K562 (cell line): ENCODE results near the gene FIS1. TPM values are rescaled to one million over a fixed set of nuclear protein-coding genes. Genes with fewer than 3 reads are reported as not detected.

Source experiments
- DPF2 ChIP-seq: fragments of 450-650 bp; IDR thresholded peaks from 2 replicates; pipeline ENCODE4 v1.6.1; 2016
- E2F6 ChIP-seq, 2 experiments: IDR thresholded peaks; 2 replicates each; pipeline ENCODE4 v1.6.1; 2011; ENCODE audit warnings: borderline replicate concordance in 1 of 2, control low read depth in 1 of 2, low read depth in 1 of 2, low read length in 1 of 2, mild to moderate bottlenecking in 1 of 2, mixed read lengths in 1 of 2, moderate library complexity in 1 of 2; ENCODE audit not compliant: insufficient read depth in 1 of 2, insufficient read length in 1 of 2, poor library complexity in 1 of 2, severe bottlenecking in 1 of 2; ENCODE audit errors: extremely low read depth in 1 of 2
- FIP1L1 ChIP-seq: fragments of 200-400 bp; formaldehyde crosslinking; IDR thresholded peaks from 2 replicates; pipeline ENCODE4 v1.6.1; 2018; ENCODE audit warnings: mild to moderate bottlenecking, low read depth, low read length; ENCODE audit not compliant: poor library complexity, severe bottlenecking
- MAFG ChIP-seq: fragments of 450-650 bp; conservative IDR thresholded peaks from 2 replicates; pipeline ENCODE4 v1.6.1; 2016; ENCODE audit warnings: missing genetic modification characterization, missing compliant biosample characterization
- MLX ChIP-seq, 2 experiments: fragments of 450-650 bp in 1 of 2; sonication (generic) in 1 of 2; formaldehyde crosslinking; conservative IDR thresholded peaks; 2 replicates each; pipeline versions ENCODE4 v1.4.0 to v1.8.1; 2020 to 2022; ENCODE audit warnings: mild to moderate bottlenecking in 1 of 2, missing genetic modification reagents in 1 of 2
- PML ChIP-seq: IDR thresholded peaks from 2 replicates; pipeline ENCODE4 v1.6.1; 2012; ENCODE audit warnings: low read length, inconsistent platforms
- POLR3G ChIP-seq: IDR thresholded peaks from 2 replicates; pipeline ENCODE4 v1.6.1; 2011; ENCODE audit not compliant: insufficient read length, insufficient replicate concordance; ENCODE audit errors: extremely low read depth
- SIN3A ChIP-seq, 2 experiments: fragments of 150-350 bp in 1 of 2; IDR thresholded peaks; 2 replicates each; pipeline ENCODE4 v1.6.1; 2011 to 2016; ENCODE audit warnings: borderline replicate concordance in 2 of 2, low read depth in 2 of 2, low read length in 2 of 2, mild to moderate bottlenecking in 2 of 2, moderate library complexity in 2 of 2; ENCODE audit not compliant: control insufficient read depth in 1 of 2
- TAL1 ChIP-seq: fragments of 450-650 bp; IDR thresholded peaks from 2 replicates; pipeline ENCODE4 v1.6.1; 2016; ENCODE audit warnings: mild to moderate bottlenecking
- XRCC3 ChIP-seq: fragments of 450-650 bp; IDR thresholded peaks from 2 replicates; pipeline ENCODE4 v1.6.1; 2017; ENCODE audit warnings: mild to moderate bottlenecking, moderate library complexity
- ZC3H11A ChIP-seq: IDR thresholded peaks from 2 replicates; pipeline ENCODE4 v1.6.1; 2012; ENCODE audit warnings: low read depth, low read length, improper control_type of control experiment
- polyA plus RNA-seq, 8 experiments: library from polyadenylated mRNA; depleted of rRNA in 4 of 8; stranded (reverse) in 5 of 8; unstranded in 3 of 8; fragments of >200 nt; fragmentation: Nextera tagmentation in 2 of 8; fragmentation: Illumina TruSeq in 1 of 8; extraction: Ambion mirVana in 2 of 8; extraction: Trizol in 1 of 8; gene quantifications; 2 replicates each; pipeline versions ENCODE4 v1.2.1 to v1.2.3, GENCODE V29; 2011 to 2014; ENCODE audit warnings: inconsistent platforms in 1 of 8, missing spikeins in 1 of 8
- total RNA-seq, 7 experiments: library from RNA; depleted of rRNA in 6 of 7; stranded (reverse); fragments of >200 nt in 6 of 7; fragmentation: Illumina TruSeq in 2 of 7; extraction: Trizol in 2 of 7; gene quantifications; 2 replicates each; pipeline versions ENCODE4 v1.2.1 to v1.2.3, GENCODE V29; 2011 to 2021; ENCODE audit warnings: low replicate concordance in 1 of 7
- TF ChIP-seq, protein P1 (sequence below): fragments of 450-650 bp; IDR thresholded peaks from 2 replicates; pipeline ENCODE4 v1.6.1; 2016; ENCODE audit warnings: low read depth
- TF ChIP-seq, protein P2 (sequence below): sonication (generic); formaldehyde crosslinking; IDR thresholded peaks from 2 replicates; pipeline ENCODE4 v1.8.1; 2023; ENCODE audit warnings: mild to moderate bottlenecking, missing genetic modification reagents

Gene FIS1
- total and polyA plus RNA-seq, 9 of the 15 experiments (the other 6 are each of a cell fraction or from before 2014, with no cell fraction given) = 86.0 to 257 (median 144) TPM

- TF ChIP-seq DPF2 (no peak), MAFG (tag) (no peak), SIN3A (IDR thresholded peaks at IDR 0.05; ENCODE audit: borderline replicate concordance in 2 of 2, control insufficient read depth in 1 of 2, low read depth in 2 of 2, low read length in 2 of 2) (0 out of 4 replicates have a peak, but pooled peaks have one; percentile 16 to 45), TAL1 (no peak), MLX (CRISPR knock-in tag; conservative IDR thresholded peaks at IDR 0.05) (no peak), E2F6 (IDR thresholded peaks at IDR 0.05; ENCODE audit: borderline replicate concordance in 1 of 2, extremely low read depth in 1 of 2, insufficient read depth in 1 of 2, insufficient read length in 1 of 2, low read depth in 1 of 2, low read length in 1 of 2, poor library complexity in 1 of 2, severe bottlenecking in 1 of 2) (no peak), POLR3G (no peak), XRCC3 (no peak), PML (peak; percentile 40; the same call in 1 of the 2 replicates), FIP1L1 (no peak), ZC3H11A (no peak)
- TF ChIP-seq, protein P1, sequence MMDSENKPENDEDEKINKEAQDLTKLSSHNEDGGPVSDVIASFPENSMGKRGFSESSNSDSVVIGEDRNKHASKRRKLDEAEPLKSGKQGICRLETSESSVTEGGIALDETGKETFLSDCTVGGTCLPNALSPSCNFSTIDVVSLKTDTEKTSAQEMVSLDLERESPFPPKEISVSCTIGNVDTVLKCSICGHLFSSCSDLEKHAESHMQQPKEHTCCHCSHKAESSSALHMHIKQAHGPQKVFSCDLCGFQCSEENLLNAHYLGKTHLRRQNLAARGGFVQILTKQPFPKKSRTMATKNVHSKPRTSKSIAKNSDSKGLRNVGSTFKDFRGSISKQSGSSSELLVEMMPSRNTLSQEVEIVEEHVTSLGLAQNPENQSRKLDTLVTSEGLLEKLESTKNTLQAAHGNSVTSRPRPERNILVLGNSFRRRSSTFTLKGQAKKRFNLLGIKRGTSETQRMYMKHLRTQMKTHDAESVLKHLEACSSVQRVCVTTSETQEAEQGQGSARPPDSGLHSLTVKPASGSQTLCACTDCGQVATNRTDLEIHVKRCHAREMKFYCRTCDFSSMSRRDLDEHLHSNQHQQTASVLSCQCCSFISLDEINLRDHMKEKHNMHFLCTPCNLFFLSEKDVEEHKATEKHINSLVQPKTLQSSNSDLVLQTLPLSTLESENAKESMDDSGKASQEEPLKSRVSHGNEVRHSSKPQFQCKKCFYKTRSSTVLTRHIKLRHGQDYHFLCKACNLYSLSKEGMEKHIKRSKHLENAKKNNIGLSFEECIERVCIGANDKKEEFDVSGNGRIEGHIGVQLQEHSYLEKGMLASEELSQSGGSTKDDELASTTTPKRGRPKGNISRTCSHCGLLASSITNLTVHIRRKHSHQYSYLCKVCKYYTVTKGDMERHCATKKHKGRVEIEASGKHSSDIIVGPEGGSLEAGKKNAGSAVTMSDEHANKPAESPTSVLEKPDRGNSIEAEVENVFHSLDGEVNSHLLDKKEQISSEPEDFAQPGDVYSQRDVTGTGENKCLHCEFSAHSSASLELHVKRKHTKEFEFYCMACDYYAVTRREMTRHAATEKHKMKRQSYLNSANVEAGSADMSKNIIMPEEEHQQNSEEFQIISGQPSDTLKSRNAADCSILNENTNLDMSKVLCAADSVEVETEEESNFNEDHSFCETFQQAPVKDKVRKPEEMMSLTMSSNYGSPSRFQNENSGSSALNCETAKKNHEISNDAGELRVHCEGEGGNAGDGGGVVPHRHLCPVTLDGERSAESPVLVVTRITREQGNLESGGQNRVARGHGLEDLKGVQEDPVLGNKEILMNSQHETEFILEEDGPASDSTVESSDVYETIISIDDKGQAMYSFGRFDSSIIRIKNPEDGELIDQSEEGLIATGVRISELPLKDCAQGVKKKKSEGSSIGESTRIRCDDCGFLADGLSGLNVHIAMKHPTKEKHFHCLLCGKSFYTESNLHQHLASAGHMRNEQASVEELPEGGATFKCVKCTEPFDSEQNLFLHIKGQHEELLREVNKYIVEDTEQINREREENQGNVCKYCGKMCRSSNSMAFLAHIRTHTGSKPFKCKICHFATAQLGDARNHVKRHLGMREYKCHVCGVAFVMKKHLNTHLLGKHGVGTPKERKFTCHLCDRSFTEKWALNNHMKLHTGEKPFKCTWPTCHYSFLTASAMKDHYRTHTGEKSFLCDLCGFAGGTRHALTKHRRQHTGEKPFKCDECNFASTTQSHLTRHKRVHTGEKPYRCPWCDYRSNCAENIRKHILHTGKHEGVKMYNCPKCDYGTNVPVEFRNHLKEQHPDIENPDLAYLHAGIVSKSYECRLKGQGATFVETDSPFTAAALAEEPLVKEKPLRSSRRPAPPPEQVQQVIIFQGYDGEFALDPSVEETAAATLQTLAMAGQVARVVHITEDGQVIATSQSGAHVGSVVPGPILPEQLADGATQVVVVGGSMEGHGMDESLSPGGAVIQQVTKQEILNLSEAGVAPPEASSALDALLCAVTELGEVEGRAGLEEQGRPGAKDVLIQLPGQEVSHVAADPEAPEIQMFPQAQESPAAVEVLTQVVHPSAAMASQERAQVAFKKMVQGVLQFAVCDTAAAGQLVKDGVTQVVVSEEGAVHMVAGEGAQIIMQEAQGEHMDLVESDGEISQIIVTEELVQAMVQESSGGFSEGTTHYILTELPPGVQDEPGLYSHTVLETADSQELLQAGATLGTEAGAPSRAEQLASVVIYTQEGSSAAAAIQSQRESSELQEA = no peak
- TF ChIP-seq, protein P2, sequence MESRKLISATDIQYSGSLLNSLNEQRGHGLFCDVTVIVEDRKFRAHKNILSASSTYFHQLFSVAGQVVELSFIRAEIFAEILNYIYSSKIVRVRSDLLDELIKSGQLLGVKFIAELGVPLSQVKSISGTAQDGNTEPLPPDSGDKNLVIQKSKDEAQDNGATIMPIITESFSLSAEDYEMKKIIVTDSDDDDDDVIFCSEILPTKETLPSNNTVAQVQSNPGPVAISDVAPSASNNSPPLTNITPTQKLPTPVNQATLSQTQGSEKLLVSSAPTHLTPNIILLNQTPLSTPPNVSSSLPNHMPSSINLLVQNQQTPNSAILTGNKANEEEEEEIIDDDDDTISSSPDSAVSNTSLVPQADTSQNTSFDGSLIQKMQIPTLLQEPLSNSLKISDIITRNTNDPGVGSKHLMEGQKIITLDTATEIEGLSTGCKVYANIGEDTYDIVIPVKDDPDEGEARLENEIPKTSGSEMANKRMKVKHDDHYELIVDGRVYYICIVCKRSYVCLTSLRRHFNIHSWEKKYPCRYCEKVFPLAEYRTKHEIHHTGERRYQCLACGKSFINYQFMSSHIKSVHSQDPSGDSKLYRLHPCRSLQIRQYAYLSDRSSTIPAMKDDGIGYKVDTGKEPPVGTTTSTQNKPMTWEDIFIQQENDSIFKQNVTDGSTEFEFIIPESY = no peak
Measured at GRCh38 chr7:101218236-101219125, 26.4 kb downstream of the FIS1 start (continued).
